H1 (cell line): Measurements from ENCODE around the gene PITPNC1. TPM values are rescaled to one million over a fixed set of nuclear protein-coding genes. Genes with fewer than 3 reads are reported as not detected.

ENCODE experiments used
- CTCF ChIA-PET: fragments of 300-600 bp; sonication (Branson Sonifier 250); formaldehyde crosslinking; loops from one replicate; lab custom pipeline; 2021; ENCODE audit not compliant: partially characterized antibody; lab: Charles Lee
- POLR2A ChIA-PET: fragments of 300-600 bp; sonication (Branson Sonifier 250); formaldehyde crosslinking; loops from one replicate; lab custom pipeline; 2021; ENCODE audit warnings: inconsistent platforms; ENCODE audit not compliant: partially characterized antibody; lab: Charles Lee
- DNase-seq, 2 experiments: peaks; one replicate each; pipeline versions ENCODE4 v3.0.0 to v3.0.0-alpha.2; 2010 to 2022; ENCODE audit warnings: low spot score in 2 of 2, low read depth in 1 of 2, mixed read lengths in 1 of 2
- FAIRE-seq: peaks from 2 replicates; lab custom pipeline; 2011; peaks lifted over from hg19 to GRCh38; lab: Jason Lieb, UNC
- H2AFZ ChIP-seq: 2 replicates; pipeline ENCODE4 v1.8.1; 2012; ENCODE audit warnings: low read length, inconsistent platforms
- H2AK5ac ChIP-seq: 2 replicates; pipeline ENCODE4 v1.6.1; 2013; ENCODE audit warnings: low read depth, low read length
- H2BK120ac ChIP-seq: replicated peaks from 2 replicates; pipeline ENCODE3; 2013; ENCODE audit warnings: low read depth, low read length, inconsistent platforms
- H2BK12ac ChIP-seq: 2 replicates; pipeline ENCODE4 v1.6.1; 2013; ENCODE audit warnings: low read depth, low read length
- H2BK15ac ChIP-seq: 2 replicates; pipeline ENCODE4 v1.6.1; 2013; ENCODE audit warnings: low read length
- H2BK20ac ChIP-seq: 2 replicates; pipeline ENCODE4 v1.6.1; 2013; ENCODE audit warnings: low read length
- H2BK5ac ChIP-seq: 2 replicates; pipeline ENCODE4 v1.6.1; 2013; ENCODE audit warnings: low read depth, low read length
- H3K14ac ChIP-seq: 2 replicates; pipeline ENCODE4 v1.6.1; 2013; ENCODE audit warnings: inconsistent platforms; ENCODE audit not compliant: insufficient read length
- H3K18ac ChIP-seq: 2 replicates; pipeline ENCODE4 v1.6.1; 2013; ENCODE audit warnings: low read length; ENCODE audit errors: extremely low read depth
- H3K23ac ChIP-seq: 2 replicates; pipeline ENCODE4 v1.6.1; 2013; ENCODE audit warnings: inconsistent platforms; ENCODE audit not compliant: insufficient read length
- H3K23me2 ChIP-seq: 2 replicates; pipeline ENCODE4 v1.6.1; 2013; ENCODE audit warnings: low read depth, low read length
- H3K27ac ChIP-seq: 2 replicates; pipeline ENCODE4 v1.6.1; 2011; ENCODE audit warnings: low read depth, low read length, inconsistent platforms
- H3K27me3 ChIP-seq, 4 experiments: replicated peaks in 1 of 4; 1 replicate in 1 of 4; 2 replicates in 3 of 4; pipeline versions ENCODE4 v1.6.1 to v1.8.1; 2011 to 2013; ENCODE audit warnings: low read length in 3 of 4, mild to moderate bottlenecking in 3 of 4, inconsistent platforms in 2 of 4, mixed read lengths in 2 of 4, moderate library complexity in 1 of 4; ENCODE audit not compliant: control insufficient read depth in 3 of 4, insufficient read depth in 3 of 4; ENCODE audit errors: extremely low read depth in 1 of 4
- H3K36me3 ChIP-seq, 4 experiments: 2 replicates each; pipeline versions ENCODE4 v1.6.1 to v1.8.1; 2011 to 2013; ENCODE audit warnings: mild to moderate bottlenecking in 4 of 4, low read length in 3 of 4, moderate library complexity in 2 of 4, control low read depth in 1 of 4, inconsistent platforms in 1 of 4; ENCODE audit not compliant: insufficient read depth in 4 of 4, control insufficient read depth in 2 of 4
- H3K4ac ChIP-seq: replicated peaks from 2 replicates; pipeline ENCODE3; 2013; ENCODE audit warnings: low read length, low read depth, mixed read lengths, inconsistent platforms; ENCODE audit not compliant: insufficient read length
- H3K4me1 ChIP-seq, 4 experiments: replicated peaks in 1 of 4; 1 replicate in 1 of 4; 2 replicates in 3 of 4; pipeline versions ENCODE4 v1.6.1 to v1.8.1; 2011 to 2013; ENCODE audit warnings: low read length in 3 of 4, inconsistent platforms in 2 of 4, mixed read lengths in 1 of 4; ENCODE audit not compliant: insufficient read depth in 4 of 4, control insufficient read depth in 3 of 4
- H3K4me2 ChIP-seq, 2 experiments: 2 replicates each; pipeline versions ENCODE4 v1.6.1 to v1.8.1; 2011 to 2013; ENCODE audit warnings: low read depth in 2 of 2, low read length in 2 of 2, control low read depth in 1 of 2, inconsistent platforms in 1 of 2, mild to moderate bottlenecking in 1 of 2; ENCODE audit not compliant: insufficient read depth in 1 of 2
- H3K4me3 ChIP-seq, 4 experiments: fragments of 200-600, 300-600 bp in 1 of 4; sonication (generic), shearing (Covaris generic), sonication (Bioruptor Twin) in 1 of 4; 2 replicates each; pipeline versions ENCODE4 v1.5.1 to v1.8.1; 2011 to 2016; ENCODE audit warnings: low read length in 4 of 4, low read depth in 3 of 4, control low read depth in 2 of 4, inconsistent platforms in 2 of 4, mild to moderate bottlenecking in 2 of 4, mixed read lengths in 1 of 4, moderate library complexity in 1 of 4; ENCODE audit not compliant: insufficient read depth in 2 of 4; ENCODE audit errors: extremely low read depth in 1 of 4
- H3K56ac ChIP-seq: replicated peaks from 2 replicates; pipeline ENCODE3; 2013; ENCODE audit warnings: low read depth, mild to moderate bottlenecking, mixed read lengths, low read length, inconsistent platforms; ENCODE audit not compliant: insufficient read length
- H3K79me1 ChIP-seq: 2 replicates; pipeline ENCODE4 v1.6.1; 2013; ENCODE audit warnings: low read depth, low read length, control low read depth
- H3K79me2 ChIP-seq, 2 experiments: 2 replicates each; pipeline versions ENCODE4 v1.6.1 to v1.8.1; 2012 to 2013; ENCODE audit warnings: low read length in 2 of 2, mild to moderate bottlenecking in 2 of 2, inconsistent platforms in 1 of 2; ENCODE audit not compliant: insufficient read depth in 2 of 2, control insufficient read depth in 1 of 2
- H3K9ac ChIP-seq, 4 experiments: replicated peaks in 1 of 4; 1 replicate in 1 of 4; 2 replicates in 3 of 4; pipeline versions ENCODE4 v1.6.1 to v1.8.1; 2011 to 2013; ENCODE audit warnings: low read depth in 3 of 4, low read length in 3 of 4, control low read depth in 2 of 4, mild to moderate bottlenecking in 2 of 4, moderate library complexity in 2 of 4, inconsistent platforms in 1 of 4; ENCODE audit errors: extremely low read depth in 1 of 4
- H3K9me3 ChIP-seq, 2 experiments: 2 replicates each; pipeline versions ENCODE4 v1.6.1 to v1.8.1; 2012 to 2013; ENCODE audit warnings: mild to moderate bottlenecking in 2 of 2, moderate library complexity in 2 of 2, control low read depth in 1 of 2, inconsistent platforms in 1 of 2, low read depth in 1 of 2, low read length in 1 of 2, mixed read lengths in 1 of 2; ENCODE audit not compliant: insufficient read depth in 2 of 2
- H4K20me1 ChIP-seq, 2 experiments: replicated peaks in 1 of 2; 2 replicates each; pipeline versions ENCODE3 to v1.8.1; 2011 to 2013; ENCODE audit warnings: inconsistent platforms in 2 of 2, low read length in 2 of 2, mild to moderate bottlenecking in 1 of 2; ENCODE audit not compliant: insufficient read depth in 2 of 2, control insufficient read depth in 1 of 2
- H4K5ac ChIP-seq: 2 replicates; pipeline ENCODE4 v1.6.1; 2013; ENCODE audit warnings: low read length, low read depth, mixed read lengths, inconsistent platforms; ENCODE audit not compliant: insufficient read length
- H4K8ac ChIP-seq: 2 replicates; pipeline ENCODE4 v1.8.0; 2013; ENCODE audit warnings: mild to moderate bottlenecking, moderate library complexity, low read length, inconsistent platforms; ENCODE audit not compliant: insufficient read depth; ENCODE audit errors: extremely low read depth
- H4K91ac ChIP-seq: replicated peaks from 2 replicates; pipeline ENCODE3; 2013; ENCODE audit warnings: low read length, mixed read lengths, inconsistent platforms; ENCODE audit not compliant: insufficient read length
- BACH1 ChIP-seq: IDR thresholded peaks from 2 replicates; pipeline ENCODE4 v1.6.1; 2012; ENCODE audit warnings: low read length, improper control_type of control experiment
- BCL11A ChIP-seq, 2 experiments: IDR thresholded peaks; one replicate each; pipeline ENCODE4 v1.6.1; 2011; ENCODE audit warnings: low read depth in 2 of 2, low read length in 2 of 2, mild to moderate bottlenecking in 2 of 2
- CBX8 ChIP-seq: fragments of 300-800, 300-1000 bp; sonication (generic); IDR thresholded peaks from 2 replicates; pipeline ENCODE4 v1.7.1; 2016; ENCODE audit warnings: low read depth, low read length, borderline replicate concordance
- NANOG ChIP-seq: IDR thresholded peaks from 2 replicates; pipeline ENCODE4 v1.6.1; 2011; ENCODE audit warnings: low read length, low read depth, mild to moderate bottlenecking, inconsistent platforms; ENCODE audit not compliant: insufficient read depth, poor library complexity, severe bottlenecking
- TBP ChIP-seq: IDR thresholded peaks from 2 replicates; pipeline ENCODE4 v1.6.1; 2011; ENCODE audit warnings: low read depth, low read length, improper control_type of control experiment
- WGBS, 2 experiments: shearing (Covaris generic) in 1 of 2; methylation state at CpG; one replicate each; pipeline versions ENCODE4 v1.1.6 to v1.1.7; 2013 to 2015; ENCODE audit warnings: low lambda C conversion rate in 2 of 2, mixed read lengths in 2 of 2, inconsistent platforms in 1 of 2, low coverage in 1 of 2, missing lambda C conversion rate in 1 of 2; ENCODE audit not compliant: insufficient replicate concordance in 2 of 2, insufficient coverage in 1 of 2, insufficient read length in 1 of 2; ENCODE audit errors: extremely low coverage in 1 of 2, missing lambda C conversion rate in 1 of 2; 5-methylcytosine and 5-hydroxymethylcytosine counted together
- polyA plus RNA-seq, 7 experiments: library from polyadenylated mRNA; depleted of rRNA in 3 of 7; stranded (reverse) in 5 of 7; unstranded in 2 of 7; fragments of >200 nt in 5 of 7; fragments of 200-250 nt in 2 of 7; gene quantifications; 1 replicate in 5 of 7; 2 replicates in 1 of 7; 4 replicates in 1 of 7; pipeline versions ENCODE4 v1.2.1 to v1.2.3, GENCODE V29; 2011 to 2013; ENCODE audit warnings: missing spikeins in 2 of 7, mixed read lengths in 2 of 7
- total RNA-seq: library from RNA; stranded (reverse); fragmentation: NEBNext Ultra II Directional; extraction: Animal tissue kit (Norgen Biotek cat#: 25700); gene quantifications from 2 replicates; pipeline ENCODE4 v1.2.1, GENCODE V29; 2021

The PITPNC1 gene
- total and polyA plus RNA-seq, 2 of the 8 experiments (the other 6 are each of a cell fraction or from before 2014, with no cell fraction given): 17.6 to 54.7 TPM

DNA sequence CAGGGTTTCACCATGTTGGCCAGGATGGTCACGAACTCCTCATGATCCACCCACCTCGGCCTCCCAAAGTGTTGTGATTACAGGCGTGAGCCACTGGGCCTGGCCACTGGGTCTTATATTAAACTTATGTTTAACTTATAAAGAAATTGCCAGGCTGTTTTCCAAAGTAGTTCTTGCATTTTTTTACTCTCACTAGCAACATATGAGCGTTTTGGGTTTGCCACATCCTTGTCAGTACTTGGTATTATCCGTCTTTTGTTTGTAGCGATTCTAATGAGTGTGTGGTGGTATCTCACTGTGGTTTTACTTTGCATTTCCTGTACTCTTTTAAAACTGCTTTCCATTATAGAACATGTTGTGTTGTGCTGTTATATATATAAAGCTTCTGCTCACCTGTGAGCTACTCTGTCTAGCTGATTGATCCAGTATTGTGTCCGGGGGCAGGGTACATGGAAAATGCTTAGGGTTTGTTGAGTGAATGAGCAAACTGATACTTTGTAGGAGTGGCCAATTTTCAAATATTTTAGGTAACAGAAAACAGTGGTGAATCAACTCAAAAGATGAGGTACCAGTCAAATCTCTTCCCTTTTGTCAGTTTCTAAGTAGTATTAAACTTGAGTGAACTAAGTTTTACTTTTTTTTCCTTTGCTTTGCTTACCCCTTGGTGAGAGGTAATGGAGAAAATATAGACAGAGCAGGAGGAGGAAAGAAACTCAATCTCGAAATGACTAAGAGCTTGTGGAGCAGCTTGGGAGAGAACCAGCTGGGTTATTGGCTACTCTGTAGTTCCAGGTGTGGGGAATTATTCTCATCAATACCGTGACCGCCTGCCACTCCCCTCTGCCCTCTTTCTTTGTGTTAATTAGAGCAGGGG lies 75.8 kb downstream of the PITPNC1 start:
- H3K4me3 ChIP-seq: no peak overlapping the region
- no peak overlapping the region for H2AFZ ChIP-seq
- peaks cover 0 to 67% of the 10 kb centered on the region in 2 experiments for H3K79me2 ChIP-seq
- no peak for TF ChIP-seq BCL11A (IDR thresholded peaks at IDR 0.05; ENCODE audit: low read depth in 2 of 2, low read length in 2 of 2)
- TF ChIP-seq TBP: no peak
- no peak for TF ChIP-seq CBX8
- TF ChIP-seq BACH1: no peak
- TF ChIP-seq NANOG: no peak
- TF ChIP-seq, all 59 proteins: peak for 0
- no peak overlapping the region for H3K18ac ChIP-seq
- DNase-seq (no peak), FAIRE-seq (no peak)
- no peak overlapping the region for H3K4ac ChIP-seq
- H3K4me1 ChIP-seq: no peaks in the 10 kb centered on the region
- CTCF ChIA-PET: interaction anchor here (0.7 to 1.6 kb wide), 2 partner anchors 16 to 22 kb away, joined by 3 to 6 read pairs; no protein-coding TSS in a partner anchor
- H3K27ac ChIP-seq: no peak overlapping the region
- H4K20me1 ChIP-seq: no peaks in the 10 kb centered on the region
- H3K27me3 ChIP-seq: no peaks in the 10 kb centered on the region
- H3K23me2 ChIP-seq: no peaks in the 10 kb centered on the region
- H3K9ac ChIP-seq: no peak overlapping the region
- no peak overlapping the region for H4K8ac ChIP-seq
- H4K5ac ChIP-seq: no peak overlapping the region
- H2BK12ac ChIP-seq: no peak overlapping the region
- peaks cover 0 to 3% of the 10 kb centered on the region in 2 experiments; a peak in 1 of 4 replicates for H3K9me3 ChIP-seq
- H3K36me3 ChIP-seq: 0 out of 8 replicates have a peak, but pooled peaks cover 0 to 1% (median 0%) of the 10 kb centered on the region in 4 experiments
- no peak overlapping the region for H2BK15ac ChIP-seq
- H2BK20ac ChIP-seq: no peak overlapping the region
- H2BK5ac ChIP-seq: no peak overlapping the region
- H3K23ac ChIP-seq: no peak overlapping the region
- H3K4me2 ChIP-seq: no peak overlapping the region
- POLR2A ChIA-PET: interaction anchor here (1.8 kb wide), 1 partner anchor 10 kb away, joined by 5 read pairs; no protein-coding TSS in a partner anchor
- H2AK5ac ChIP-seq: no peak overlapping the region
- no peak overlapping the region for H4K91ac ChIP-seq
- H2BK120ac ChIP-seq: no peak overlapping the region
- H3K14ac ChIP-seq: no peak overlapping the region
- 88% methylated on average over 10 of the region's 10 CpGs; no CpG with 5 or more reads in 1 of the 2 experiments for WGBS, 2 experiments
- peaks cover 6% of the 10 kb centered on the region for H3K79me1 ChIP-seq
- no peak overlapping the region for H3K56ac ChIP-seq
